SH-SY5Y (cell line): ENCODE data around the gene AKAP10.

ENCODE experiments used
- GATA2 ChIP-seq: IDR thresholded peaks from 2 replicates; pipeline ENCODE4 v1.6.1; 2011; ENCODE audit warnings: mild to moderate bottlenecking, low read depth, low read length
- GATA3 ChIP-seq: IDR thresholded peaks from 2 replicates; pipeline ENCODE4 v1.6.1; 2011; ENCODE audit warnings: low read depth, mild to moderate bottlenecking, low read length, moderate library complexity

DNA sequence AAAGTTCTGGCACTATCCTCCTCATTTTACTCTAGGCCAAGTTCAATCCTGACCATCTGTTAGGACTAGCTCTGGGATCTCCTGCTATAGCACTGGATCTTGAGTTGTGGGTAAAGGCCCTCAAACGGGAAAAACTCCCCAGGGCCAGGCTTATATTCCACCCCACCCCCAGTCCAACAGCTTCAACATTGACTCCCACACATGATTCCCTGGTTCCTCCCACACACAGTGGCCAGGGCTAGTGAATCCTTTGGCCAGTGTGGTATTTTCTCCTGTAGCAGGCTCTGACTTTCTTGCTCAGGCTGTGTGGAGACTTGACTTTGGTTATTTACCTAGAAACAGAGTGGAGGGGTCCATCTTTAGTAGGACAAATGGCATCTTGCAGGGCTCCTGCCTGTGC lies 10.3 kb upstream of the AKAP10 start:
- no peak for TF ChIP-seq GATA2
- no peak for TF ChIP-seq GATA3
